GM18517 (cell line): ENCODE measurements around the gene CHST2.

Experiments
- ATAC-seq: cut with Tn5 transposase; IDR thresholded peaks from one replicate; pipeline ENCODE4 v1.9.1; 2021; ENCODE audit warnings: mild to moderate bottlenecking, moderate library complexity; ENCODE audit not compliant: unreplicated experiment

CHST2 gene

GRCh38 chr3:143098032-143098764 is 21.4 kb upstream of the CHST2 start:
- no peak for ATAC-seq

- no peak for ATAC-seq
Observed at GRCh38 chr3:143099210-143099609, 20.4 kb upstream of the CHST2 start.

- no peak for ATAC-seq
Observed at GRCh38 chr3:143099690-143100089, 19.9 kb upstream of the CHST2 start.

- ATAC-seq, result no peak
Observed at GRCh38 chr3:143100451-143100850, 19.1 kb upstream of the CHST2 start.

GRCh38 chr3:143101792-143102381 is 17.7 kb upstream of the CHST2 start:
- ATAC-seq, result no peak

GRCh38 chr3:143103652-143104051 is 15.9 kb upstream of the CHST2 start:
- no peak for ATAC-seq

GRCh38 chr3:143105170-143105569 is 14.4 kb upstream of the CHST2 start:
- ATAC-seq, result no peak

- ATAC-seq, result no peak
Observed at GRCh38 chr3:143109861-143110260, 9.7 kb upstream of the CHST2 start.

- ATAC-seq, result no peak
Observed at GRCh38 chr3:143110371-143110770, 9.2 kb upstream of the CHST2 start.

GRCh38 chr3:143118630-143119008 is 952 bp upstream of the CHST2 start:
- ATAC-seq, result no peak

GRCh38 chr3:143119974-143120715 is 574 bp downstream of the CHST2 start:
- ATAC-seq, result peak; percentile 6

- ATAC-seq, result peak; percentile 41
Observed at GRCh38 chr3:143120716-143121240, 1.2 kb downstream of the CHST2 start.

GRCh38 chr3:143121241-143122088 is 1.9 kb downstream of the CHST2 start:
- peak; percentile 30 for ATAC-seq

- ATAC-seq, result no peak
Observed at GRCh38 chr3:143122089-143122430, 2.5 kb downstream of the CHST2 start.

GRCh38 chr3:143122608-143123352 is 3.2 kb downstream of the CHST2 start:
- ATAC-seq, result no peak

- ATAC-seq, result no peak
Observed at GRCh38 chr3:143123353-143123984, 3.9 kb downstream of the CHST2 start.

GRCh38 chr3:143124601-143125520 is 5.3 kb downstream of the CHST2 start:
- ATAC-seq, result no peak

GRCh38 chr3:143127801-143128200 is 8.2 kb downstream of the CHST2 start:
- no peak for ATAC-seq
